ENCODE measurements around the gene HMOX2. TPM values are rescaled to one million over a fixed set of nuclear protein-coding genes. Genes with fewer than 3 reads are reported as not detected.
A peak's percentile ranks its signal among the peaks of the same experiment; 100 is the strongest.

HMOX2 gene
- total and polyA plus RNA-seq, 2 of the 13 experiments (the other 11 are each of a cell fraction or from before 2014, with no cell fraction given): 60.3 to 70.4 TPM

DNA sequence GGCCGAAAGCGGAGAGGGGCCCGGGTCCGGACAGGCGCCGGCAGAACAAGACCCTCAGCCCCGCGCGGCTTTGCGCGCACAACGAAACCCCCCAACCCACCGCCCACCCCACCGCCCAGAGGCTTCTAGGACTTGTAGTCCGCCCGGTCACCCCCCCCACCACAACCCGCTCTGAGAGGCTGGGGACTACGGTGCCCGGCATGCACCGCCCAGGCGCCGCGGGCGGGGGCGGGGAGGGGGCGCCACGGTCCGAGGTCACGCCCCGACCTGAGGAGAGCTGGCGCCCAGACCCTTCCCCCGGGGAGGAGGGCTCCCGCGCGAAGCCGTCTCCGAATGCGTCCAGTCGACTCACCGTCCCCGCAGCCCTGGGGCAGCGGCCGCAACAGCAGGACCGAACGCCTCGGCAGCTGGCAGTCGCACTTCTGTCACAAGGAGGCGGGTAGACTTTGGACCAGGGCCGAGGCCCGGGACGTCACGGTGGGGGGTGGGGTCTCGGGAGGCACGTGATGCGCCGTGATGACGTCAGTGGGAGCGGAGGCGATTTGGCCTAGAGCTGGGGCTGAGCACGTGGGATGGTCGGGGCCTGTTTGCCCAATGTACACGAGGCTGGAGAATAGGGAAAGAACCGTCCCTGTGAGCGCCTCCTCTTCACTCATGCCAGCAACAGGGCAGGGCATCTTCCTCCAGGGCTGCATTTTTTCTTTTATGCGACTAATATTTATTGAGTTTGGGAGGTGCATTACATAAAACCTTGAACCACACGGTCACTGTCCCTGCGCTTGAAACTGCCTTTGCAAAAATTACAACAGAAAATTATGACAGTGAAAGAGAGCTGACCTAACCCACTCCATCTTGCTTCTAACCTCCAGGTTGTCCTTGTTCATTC, 62.4 kb downstream of the HMOX2 start, which contains the start of gene CDIP1 (continued):
- TF ChIP-seq ZNF3 (CRISPR knock-in tag; IDR thresholded peaks at IDR 0.05) (peak; percentile 84), PAF1 (CRISPR knock-in tag; IDR thresholded peaks at IDR 0.05) (no peak), ZNF382 (CRISPR knock-in tag; IDR thresholded peaks at IDR 0.05; ENCODE audit: borderline replicate concordance) (no peak; the same call in 1 of the 2 replicates), YEATS2 (CRISPR knock-in tag; IDR thresholded peaks at IDR 0.05; ENCODE audit: borderline replicate concordance) (peak; percentile 94), HMGA1 (CRISPR knock-in tag; conservative IDR thresholded peaks at IDR 0.05) (no peak), NCOA5 (CRISPR knock-in tag; IDR thresholded peaks at IDR 0.05) (0 out of 2 replicates have a peak, but pooled peaks have one; percentile 39), POLR2AphosphoS2 (IDR thresholded peaks at IDR 0.05; ENCODE audit: low read depth, low read length) (peak; percentile 93; the same call in 1 of the 2 replicates), ZNF652 (CRISPR knock-in tag; IDR thresholded peaks at IDR 0.05; ENCODE audit: borderline replicate concordance, low read depth) (peak; percentile 68), JDP2 (CRISPR knock-in tag; IDR thresholded peaks at IDR 0.05; ENCODE audit: borderline replicate concordance) (peak; percentile 92), ZNF510 (CRISPR knock-in tag; IDR thresholded peaks at IDR 0.05; ENCODE audit: low read depth) (peak; percentile 100), ESRRA (CRISPR knock-in tag; IDR thresholded peaks at IDR 0.05; ENCODE audit: low read depth) (peak; percentile 93)
- TF ChIP-seq, protein P1, sequence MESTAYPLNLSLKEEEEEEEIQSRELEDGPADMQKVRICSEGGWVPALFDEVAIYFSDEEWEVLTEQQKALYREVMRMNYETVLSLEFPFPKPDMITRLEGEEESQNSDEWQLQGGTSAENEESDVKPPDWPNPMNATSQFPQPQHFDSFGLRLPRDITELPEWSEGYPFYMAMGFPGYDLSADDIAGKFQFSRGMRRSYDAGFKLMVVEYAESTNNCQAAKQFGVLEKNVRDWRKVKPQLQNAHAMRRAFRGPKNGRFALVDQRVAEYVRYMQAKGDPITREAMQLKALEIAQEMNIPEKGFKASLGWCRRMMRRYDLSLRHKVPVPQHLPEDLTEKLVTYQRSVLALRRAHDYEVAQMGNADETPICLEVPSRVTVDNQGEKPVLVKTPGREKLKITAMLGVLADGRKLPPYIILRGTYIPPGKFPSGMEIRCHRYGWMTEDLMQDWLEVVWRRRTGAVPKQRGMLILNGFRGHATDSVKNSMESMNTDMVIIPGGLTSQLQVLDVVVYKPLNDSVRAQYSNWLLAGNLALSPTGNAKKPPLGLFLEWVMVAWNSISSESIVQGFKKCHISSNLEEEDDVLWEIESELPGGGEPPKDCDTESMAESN (CRISPR knock-in tag; conservative IDR thresholded peaks at IDR 0.05): peak; percentile 99
- TF ChIP-seq, protein P2, sequence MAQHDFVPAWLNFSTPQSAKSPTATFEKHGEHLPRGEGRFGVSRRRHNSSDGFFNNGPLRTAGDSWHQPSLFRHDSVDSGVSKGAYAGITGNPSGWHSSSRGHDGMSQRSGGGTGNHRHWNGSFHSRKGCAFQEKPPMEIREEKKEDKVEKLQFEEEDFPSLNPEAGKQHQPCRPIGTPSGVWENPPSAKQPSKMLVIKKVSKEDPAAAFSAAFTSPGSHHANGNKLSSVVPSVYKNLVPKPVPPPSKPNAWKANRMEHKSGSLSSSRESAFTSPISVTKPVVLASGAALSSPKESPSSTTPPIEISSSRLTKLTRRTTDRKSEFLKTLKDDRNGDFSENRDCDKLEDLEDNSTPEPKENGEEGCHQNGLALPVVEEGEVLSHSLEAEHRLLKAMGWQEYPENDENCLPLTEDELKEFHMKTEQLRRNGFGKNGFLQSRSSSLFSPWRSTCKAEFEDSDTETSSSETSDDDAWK (CRISPR knock-in tag; IDR thresholded peaks at IDR 0.05): no peak
- TF ChIP-seq, protein P3, sequence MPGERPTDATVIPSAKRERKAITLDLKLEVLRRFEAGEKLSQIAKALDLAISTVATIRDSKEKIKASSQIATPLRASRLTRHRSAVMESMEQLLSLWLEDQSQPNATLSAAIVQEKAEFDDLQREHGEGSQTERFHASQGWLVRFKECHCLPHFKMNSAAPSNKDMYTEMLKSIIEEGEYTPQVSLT (CRISPR knock-in tag; IDR thresholded peaks at IDR 0.05; ENCODE audit: borderline replicate concordance, low read depth): peak; percentile 99; the same call in 1 of the 2 replicates
- TF ChIP-seq, protein P4, sequence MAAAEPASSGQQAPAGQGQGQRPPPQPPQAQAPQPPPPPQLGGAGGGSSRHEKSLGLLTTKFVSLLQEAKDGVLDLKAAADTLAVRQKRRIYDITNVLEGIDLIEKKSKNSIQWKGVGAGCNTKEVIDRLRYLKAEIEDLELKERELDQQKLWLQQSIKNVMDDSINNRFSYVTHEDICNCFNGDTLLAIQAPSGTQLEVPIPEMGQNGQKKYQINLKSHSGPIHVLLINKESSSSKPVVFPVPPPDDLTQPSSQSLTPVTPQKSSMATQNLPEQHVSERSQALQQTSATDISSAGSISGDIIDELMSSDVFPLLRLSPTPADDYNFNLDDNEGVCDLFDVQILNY (CRISPR knock-in tag; conservative IDR thresholded peaks at IDR 0.05): no peak
- TF ChIP-seq, protein P5, sequence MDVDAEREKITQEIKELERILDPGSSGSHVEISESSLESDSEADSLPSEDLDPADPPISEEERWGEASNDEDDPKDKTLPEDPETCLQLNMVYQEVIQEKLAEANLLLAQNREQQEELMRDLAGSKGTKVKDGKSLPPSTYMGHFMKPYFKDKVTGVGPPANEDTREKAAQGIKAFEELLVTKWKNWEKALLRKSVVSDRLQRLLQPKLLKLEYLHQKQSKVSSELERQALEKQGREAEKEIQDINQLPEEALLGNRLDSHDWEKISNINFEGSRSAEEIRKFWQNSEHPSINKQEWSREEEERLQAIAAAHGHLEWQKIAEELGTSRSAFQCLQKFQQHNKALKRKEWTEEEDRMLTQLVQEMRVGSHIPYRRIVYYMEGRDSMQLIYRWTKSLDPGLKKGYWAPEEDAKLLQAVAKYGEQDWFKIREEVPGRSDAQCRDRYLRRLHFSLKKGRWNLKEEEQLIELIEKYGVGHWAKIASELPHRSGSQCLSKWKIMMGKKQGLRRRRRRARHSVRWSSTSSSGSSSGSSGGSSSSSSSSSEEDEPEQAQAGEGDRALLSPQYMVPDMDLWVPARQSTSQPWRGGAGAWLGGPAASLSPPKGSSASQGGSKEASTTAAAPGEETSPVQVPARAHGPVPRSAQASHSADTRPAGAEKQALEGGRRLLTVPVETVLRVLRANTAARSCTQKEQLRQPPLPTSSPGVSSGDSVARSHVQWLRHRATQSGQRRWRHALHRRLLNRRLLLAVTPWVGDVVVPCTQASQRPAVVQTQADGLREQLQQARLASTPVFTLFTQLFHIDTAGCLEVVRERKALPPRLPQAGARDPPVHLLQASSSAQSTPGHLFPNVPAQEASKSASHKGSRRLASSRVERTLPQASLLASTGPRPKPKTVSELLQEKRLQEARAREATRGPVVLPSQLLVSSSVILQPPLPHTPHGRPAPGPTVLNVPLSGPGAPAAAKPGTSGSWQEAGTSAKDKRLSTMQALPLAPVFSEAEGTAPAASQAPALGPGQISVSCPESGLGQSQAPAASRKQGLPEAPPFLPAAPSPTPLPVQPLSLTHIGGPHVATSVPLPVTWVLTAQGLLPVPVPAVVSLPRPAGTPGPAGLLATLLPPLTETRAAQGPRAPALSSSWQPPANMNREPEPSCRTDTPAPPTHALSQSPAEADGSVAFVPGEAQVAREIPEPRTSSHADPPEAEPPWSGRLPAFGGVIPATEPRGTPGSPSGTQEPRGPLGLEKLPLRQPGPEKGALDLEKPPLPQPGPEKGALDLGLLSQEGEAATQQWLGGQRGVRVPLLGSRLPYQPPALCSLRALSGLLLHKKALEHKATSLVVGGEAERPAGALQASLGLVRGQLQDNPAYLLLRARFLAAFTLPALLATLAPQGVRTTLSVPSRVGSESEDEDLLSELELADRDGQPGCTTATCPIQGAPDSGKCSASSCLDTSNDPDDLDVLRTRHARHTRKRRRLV (CRISPR knock-in tag; IDR thresholded peaks at IDR 0.05): peak; percentile 96
- TF ChIP-seq, protein P6, sequence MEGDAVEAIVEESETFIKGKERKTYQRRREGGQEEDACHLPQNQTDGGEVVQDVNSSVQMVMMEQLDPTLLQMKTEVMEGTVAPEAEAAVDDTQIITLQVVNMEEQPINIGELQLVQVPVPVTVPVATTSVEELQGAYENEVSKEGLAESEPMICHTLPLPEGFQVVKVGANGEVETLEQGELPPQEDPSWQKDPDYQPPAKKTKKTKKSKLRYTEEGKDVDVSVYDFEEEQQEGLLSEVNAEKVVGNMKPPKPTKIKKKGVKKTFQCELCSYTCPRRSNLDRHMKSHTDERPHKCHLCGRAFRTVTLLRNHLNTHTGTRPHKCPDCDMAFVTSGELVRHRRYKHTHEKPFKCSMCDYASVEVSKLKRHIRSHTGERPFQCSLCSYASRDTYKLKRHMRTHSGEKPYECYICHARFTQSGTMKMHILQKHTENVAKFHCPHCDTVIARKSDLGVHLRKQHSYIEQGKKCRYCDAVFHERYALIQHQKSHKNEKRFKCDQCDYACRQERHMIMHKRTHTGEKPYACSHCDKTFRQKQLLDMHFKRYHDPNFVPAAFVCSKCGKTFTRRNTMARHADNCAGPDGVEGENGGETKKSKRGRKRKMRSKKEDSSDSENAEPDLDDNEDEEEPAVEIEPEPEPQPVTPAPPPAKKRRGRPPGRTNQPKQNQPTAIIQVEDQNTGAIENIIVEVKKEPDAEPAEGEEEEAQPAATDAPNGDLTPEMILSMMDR (CRISPR knock-in tag; IDR thresholded peaks at IDR 0.05): peak; percentile 39
